Measurements from ENCODE around the gene RPTOR.

RPTOR gene

DNA sequence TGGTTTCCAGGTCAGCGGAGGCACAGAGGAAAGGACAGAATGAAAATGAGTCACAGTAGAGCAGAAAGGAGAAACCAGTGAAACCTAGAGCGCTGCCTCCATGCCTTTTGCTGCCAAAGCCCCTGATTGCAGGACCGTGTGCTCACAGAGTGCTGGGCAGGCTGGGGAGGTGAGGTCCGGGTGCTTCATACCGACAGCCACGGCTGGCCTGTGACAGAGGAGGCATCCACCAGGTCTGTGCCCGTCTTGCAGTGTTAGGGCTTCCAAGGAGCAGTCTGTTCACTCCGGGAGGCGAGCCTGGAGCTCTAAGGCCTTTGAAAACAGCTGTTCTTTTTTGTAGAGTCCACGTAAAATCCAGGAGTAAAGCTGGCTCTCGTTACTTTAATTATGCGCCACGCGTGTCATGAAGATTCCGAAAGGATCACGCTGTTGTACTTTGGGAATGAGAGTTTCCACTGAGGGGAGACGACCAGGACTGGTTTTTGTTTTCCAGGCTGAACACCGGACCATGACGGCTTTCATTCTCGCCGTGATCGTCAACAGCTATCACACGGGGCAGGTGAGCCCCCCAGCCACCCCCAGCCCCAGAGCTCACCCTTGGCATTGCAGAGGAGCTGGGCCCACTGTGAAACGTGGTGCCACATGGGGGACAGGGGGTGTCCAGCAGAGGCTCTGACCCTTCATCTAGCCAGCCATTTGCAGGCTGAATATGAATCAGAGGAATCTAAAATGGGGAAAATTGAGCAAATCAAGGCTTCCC lies 338.5 kb downstream of the RPTOR start:
- Histone ChIP-seq H3K4me3 (no peak overlapping the region), H3K27ac (no peak overlapping the region)
- TF ChIP-seq, protein P1, sequence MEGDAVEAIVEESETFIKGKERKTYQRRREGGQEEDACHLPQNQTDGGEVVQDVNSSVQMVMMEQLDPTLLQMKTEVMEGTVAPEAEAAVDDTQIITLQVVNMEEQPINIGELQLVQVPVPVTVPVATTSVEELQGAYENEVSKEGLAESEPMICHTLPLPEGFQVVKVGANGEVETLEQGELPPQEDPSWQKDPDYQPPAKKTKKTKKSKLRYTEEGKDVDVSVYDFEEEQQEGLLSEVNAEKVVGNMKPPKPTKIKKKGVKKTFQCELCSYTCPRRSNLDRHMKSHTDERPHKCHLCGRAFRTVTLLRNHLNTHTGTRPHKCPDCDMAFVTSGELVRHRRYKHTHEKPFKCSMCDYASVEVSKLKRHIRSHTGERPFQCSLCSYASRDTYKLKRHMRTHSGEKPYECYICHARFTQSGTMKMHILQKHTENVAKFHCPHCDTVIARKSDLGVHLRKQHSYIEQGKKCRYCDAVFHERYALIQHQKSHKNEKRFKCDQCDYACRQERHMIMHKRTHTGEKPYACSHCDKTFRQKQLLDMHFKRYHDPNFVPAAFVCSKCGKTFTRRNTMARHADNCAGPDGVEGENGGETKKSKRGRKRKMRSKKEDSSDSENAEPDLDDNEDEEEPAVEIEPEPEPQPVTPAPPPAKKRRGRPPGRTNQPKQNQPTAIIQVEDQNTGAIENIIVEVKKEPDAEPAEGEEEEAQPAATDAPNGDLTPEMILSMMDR (IDR thresholded peaks at IDR 0.05) = no peak
- DNase-seq (ENCODE audit: low spot score) = no peak

DNA sequence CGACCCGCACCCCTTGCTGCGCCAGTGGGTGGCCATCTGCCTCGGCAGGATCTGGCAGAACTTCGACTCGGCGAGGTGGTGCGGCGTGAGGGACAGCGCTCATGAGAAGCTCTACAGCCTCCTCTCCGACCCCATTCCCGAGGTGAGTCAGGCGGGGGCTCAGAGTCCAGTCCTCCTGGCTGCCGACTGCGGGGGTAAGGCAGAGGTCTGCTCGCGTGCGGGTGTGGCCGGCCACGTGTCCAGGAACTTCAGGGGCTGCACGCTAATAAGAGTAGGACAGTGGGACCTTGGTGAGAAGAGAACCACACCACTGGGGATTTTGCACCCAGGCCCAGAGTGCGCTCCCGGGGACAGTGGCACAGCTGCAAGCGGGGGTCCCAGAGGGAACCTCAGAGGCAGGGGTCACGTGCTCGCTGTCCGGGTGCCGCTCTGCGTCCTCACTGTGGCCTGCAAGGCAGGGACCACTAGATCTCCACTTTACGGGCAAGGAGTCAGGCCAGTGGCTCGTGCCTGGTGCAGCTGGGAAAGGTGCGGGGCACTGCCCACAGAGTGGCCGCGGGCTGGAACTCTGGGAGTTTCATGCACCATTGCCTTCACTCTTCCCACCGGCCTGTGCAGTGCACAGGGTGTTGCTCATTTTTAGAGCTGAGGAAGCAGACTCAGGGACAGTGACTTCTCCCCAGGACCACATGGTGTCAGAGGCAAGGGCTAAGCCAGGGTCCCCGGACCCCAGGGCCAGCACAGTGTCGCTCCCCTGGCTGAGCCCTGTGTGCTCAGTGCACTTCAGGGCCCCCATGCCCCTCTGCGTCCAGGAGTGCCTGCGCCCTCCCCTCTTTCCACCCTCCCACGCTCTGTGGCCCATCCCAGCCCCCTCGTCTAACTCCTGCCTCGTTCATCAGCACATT lies 339.4 kb downstream of the RPTOR start:
- H3K27ac ChIP-seq = no peak overlapping the region
- DNase-seq (ENCODE audit: low spot score) = no peak
- TF ChIP-seq, protein P1 (IDR thresholded peaks at IDR 0.05) = no peak
- H3K4me3 ChIP-seq = no peak overlapping the region

- no peak overlapping the region for H3K27ac ChIP-seq
- no peak overlapping the region for H3K4me3 ChIP-seq
- TF ChIP-seq, protein P1 (IDR thresholded peaks at IDR 0.05) = no peak
- DNase-seq (ENCODE audit: low spot score) = no peak
These were observed 340.2 kb downstream of the RPTOR start for GRCh38 chr17:80884811-80885210.

GRCh38 chr17:80885947-80886582 lies 341.4 kb downstream of the RPTOR start:
- TF ChIP-seq, protein P1 (IDR thresholded peaks at IDR 0.05) = no peak
- no peak for DNase-seq (ENCODE audit: low spot score)
- Histone ChIP-seq H3K4me3 (no peak overlapping the region), H3K27ac (no peak overlapping the region)

DNA sequence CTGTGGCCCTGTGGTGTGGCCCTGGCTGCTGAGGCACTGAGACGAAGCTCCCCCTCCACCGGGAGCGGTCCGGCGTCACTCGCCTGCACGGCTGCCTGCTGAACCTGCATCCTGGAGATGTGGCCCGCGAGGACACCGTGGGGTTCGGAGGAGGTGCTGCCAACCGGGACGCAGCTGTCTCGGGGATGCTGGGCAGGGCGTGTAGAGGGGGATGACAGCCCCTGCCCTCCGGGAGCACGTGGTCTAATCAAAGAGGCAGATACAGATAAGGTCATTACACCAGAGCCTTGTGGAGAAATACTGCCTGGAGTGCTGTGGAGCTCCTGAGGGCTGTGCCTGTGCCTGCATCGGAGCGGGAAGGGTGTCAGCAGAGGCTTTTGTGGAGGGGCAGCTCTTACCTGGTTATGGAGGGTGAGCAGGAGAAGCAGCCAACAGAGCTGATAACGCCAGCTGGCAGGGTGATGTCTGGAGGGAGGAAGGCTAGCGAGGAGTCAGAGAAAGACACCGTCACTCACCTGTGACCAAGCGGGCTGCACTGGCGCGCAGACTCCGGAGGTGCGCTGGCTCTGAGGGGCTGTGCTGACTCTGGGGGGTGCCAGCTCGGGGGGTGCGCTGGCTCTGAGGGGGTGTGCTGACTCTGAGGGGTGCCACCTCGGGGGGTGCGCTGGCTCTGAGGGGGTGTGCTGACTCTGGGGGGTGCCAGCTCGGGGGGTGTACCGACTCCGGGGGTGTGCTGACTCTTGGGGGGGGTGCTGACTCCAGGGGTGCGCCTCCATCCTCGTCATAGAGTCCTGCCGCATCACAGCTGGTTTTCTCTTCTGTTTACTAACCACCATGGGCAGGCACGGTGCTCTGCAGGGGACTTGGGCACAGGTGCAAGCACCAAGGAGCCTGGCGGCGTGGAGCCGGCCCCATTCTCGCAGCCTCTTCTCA lies 342.3 kb downstream of the RPTOR start:
- H3K27ac ChIP-seq = no peak overlapping the region

More for the DNA sequence above, 342.3 kb downstream of the RPTOR start:
- no peak overlapping the region for H3K4me3 ChIP-seq
- TF ChIP-seq, protein P1 (IDR thresholded peaks at IDR 0.05) = no peak
- DNase-seq (ENCODE audit: low spot score) = no peak

Measured in coronary artery (tissue), 2 donors.